H1 (cell line): ENCODE results near the gene LGALS9. TPM values are rescaled to one million over a fixed set of nuclear protein-coding genes. Genes with fewer than 3 reads are reported as not detected.

ENCODE experiments used
- CTCF ChIA-PET: fragments of 300-600 bp; sonication (Branson Sonifier 250); formaldehyde crosslinking; loops from one replicate; lab custom pipeline; 2021; ENCODE audit not compliant: partially characterized antibody; lab: Charles Lee
- POLR2A ChIA-PET: fragments of 300-600 bp; sonication (Branson Sonifier 250); formaldehyde crosslinking; loops from one replicate; lab custom pipeline; 2021; ENCODE audit warnings: inconsistent platforms; ENCODE audit not compliant: partially characterized antibody; lab: Charles Lee
- DNase-seq, 2 experiments: peaks; one replicate each; pipeline versions ENCODE4 v3.0.0 to v3.0.0-alpha.2; 2010 to 2022; ENCODE audit warnings: low spot score in 2 of 2, low read depth in 1 of 2, mixed read lengths in 1 of 2
- FAIRE-seq: peaks from 2 replicates; lab custom pipeline; 2011; peaks lifted over from hg19 to GRCh38; lab: Jason Lieb, UNC
- H2AFZ ChIP-seq: 2 replicates; pipeline ENCODE4 v1.8.1; 2012; ENCODE audit warnings: low read length, inconsistent platforms
- H2AK5ac ChIP-seq: 2 replicates; pipeline ENCODE4 v1.6.1; 2013; ENCODE audit warnings: low read depth, low read length
- H2BK120ac ChIP-seq: replicated peaks from 2 replicates; pipeline ENCODE3; 2013; ENCODE audit warnings: low read depth, low read length, inconsistent platforms
- H2BK12ac ChIP-seq: 2 replicates; pipeline ENCODE4 v1.6.1; 2013; ENCODE audit warnings: low read depth, low read length
- H2BK15ac ChIP-seq: 2 replicates; pipeline ENCODE4 v1.6.1; 2013; ENCODE audit warnings: low read length
- H2BK20ac ChIP-seq: 2 replicates; pipeline ENCODE4 v1.6.1; 2013; ENCODE audit warnings: low read length
- H2BK5ac ChIP-seq: 2 replicates; pipeline ENCODE4 v1.6.1; 2013; ENCODE audit warnings: low read depth, low read length
- H3K14ac ChIP-seq: 2 replicates; pipeline ENCODE4 v1.6.1; 2013; ENCODE audit warnings: inconsistent platforms; ENCODE audit not compliant: insufficient read length
- H3K18ac ChIP-seq: 2 replicates; pipeline ENCODE4 v1.6.1; 2013; ENCODE audit warnings: low read length; ENCODE audit errors: extremely low read depth
- H3K23ac ChIP-seq: 2 replicates; pipeline ENCODE4 v1.6.1; 2013; ENCODE audit warnings: inconsistent platforms; ENCODE audit not compliant: insufficient read length
- H3K23me2 ChIP-seq: 2 replicates; pipeline ENCODE4 v1.6.1; 2013; ENCODE audit warnings: low read depth, low read length
- H3K27ac ChIP-seq: 2 replicates; pipeline ENCODE4 v1.6.1; 2011; ENCODE audit warnings: low read depth, low read length, inconsistent platforms
- H3K27me3 ChIP-seq, 4 experiments: replicated peaks in 1 of 4; 1 replicate in 1 of 4; 2 replicates in 3 of 4; pipeline versions ENCODE4 v1.6.1 to v1.8.1; 2011 to 2013; ENCODE audit warnings: low read length in 3 of 4, mild to moderate bottlenecking in 3 of 4, inconsistent platforms in 2 of 4, mixed read lengths in 2 of 4, moderate library complexity in 1 of 4; ENCODE audit not compliant: control insufficient read depth in 3 of 4, insufficient read depth in 3 of 4; ENCODE audit errors: extremely low read depth in 1 of 4
- H3K36me3 ChIP-seq, 4 experiments: 2 replicates each; pipeline versions ENCODE4 v1.6.1 to v1.8.1; 2011 to 2013; ENCODE audit warnings: mild to moderate bottlenecking in 4 of 4, low read length in 3 of 4, moderate library complexity in 2 of 4, control low read depth in 1 of 4, inconsistent platforms in 1 of 4; ENCODE audit not compliant: insufficient read depth in 4 of 4, control insufficient read depth in 2 of 4
- H3K4ac ChIP-seq: replicated peaks from 2 replicates; pipeline ENCODE3; 2013; ENCODE audit warnings: low read length, low read depth, mixed read lengths, inconsistent platforms; ENCODE audit not compliant: insufficient read length
- H3K4me1 ChIP-seq, 4 experiments: replicated peaks in 1 of 4; 1 replicate in 1 of 4; 2 replicates in 3 of 4; pipeline versions ENCODE4 v1.6.1 to v1.8.1; 2011 to 2013; ENCODE audit warnings: low read length in 3 of 4, inconsistent platforms in 2 of 4, mixed read lengths in 1 of 4; ENCODE audit not compliant: insufficient read depth in 4 of 4, control insufficient read depth in 3 of 4
- H3K4me2 ChIP-seq, 2 experiments: 2 replicates each; pipeline versions ENCODE4 v1.6.1 to v1.8.1; 2011 to 2013; ENCODE audit warnings: low read depth in 2 of 2, low read length in 2 of 2, control low read depth in 1 of 2, inconsistent platforms in 1 of 2, mild to moderate bottlenecking in 1 of 2; ENCODE audit not compliant: insufficient read depth in 1 of 2
- H3K4me3 ChIP-seq, 4 experiments: fragments of 200-600, 300-600 bp in 1 of 4; sonication (generic), shearing (Covaris generic), sonication (Bioruptor Twin) in 1 of 4; 2 replicates each; pipeline versions ENCODE4 v1.5.1 to v1.8.1; 2011 to 2016; ENCODE audit warnings: low read length in 4 of 4, low read depth in 3 of 4, control low read depth in 2 of 4, inconsistent platforms in 2 of 4, mild to moderate bottlenecking in 2 of 4, mixed read lengths in 1 of 4, moderate library complexity in 1 of 4; ENCODE audit not compliant: insufficient read depth in 2 of 4; ENCODE audit errors: extremely low read depth in 1 of 4
- H3K56ac ChIP-seq: replicated peaks from 2 replicates; pipeline ENCODE3; 2013; ENCODE audit warnings: low read depth, mild to moderate bottlenecking, mixed read lengths, low read length, inconsistent platforms; ENCODE audit not compliant: insufficient read length
- H3K79me1 ChIP-seq: 2 replicates; pipeline ENCODE4 v1.6.1; 2013; ENCODE audit warnings: low read depth, low read length, control low read depth
- H3K79me2 ChIP-seq, 2 experiments: 2 replicates each; pipeline versions ENCODE4 v1.6.1 to v1.8.1; 2012 to 2013; ENCODE audit warnings: low read length in 2 of 2, mild to moderate bottlenecking in 2 of 2, inconsistent platforms in 1 of 2; ENCODE audit not compliant: insufficient read depth in 2 of 2, control insufficient read depth in 1 of 2
- H3K9ac ChIP-seq, 4 experiments: replicated peaks in 1 of 4; 1 replicate in 1 of 4; 2 replicates in 3 of 4; pipeline versions ENCODE4 v1.6.1 to v1.8.1; 2011 to 2013; ENCODE audit warnings: low read depth in 3 of 4, low read length in 3 of 4, control low read depth in 2 of 4, mild to moderate bottlenecking in 2 of 4, moderate library complexity in 2 of 4, inconsistent platforms in 1 of 4; ENCODE audit errors: extremely low read depth in 1 of 4
- H3K9me3 ChIP-seq, 2 experiments: 2 replicates each; pipeline versions ENCODE4 v1.6.1 to v1.8.1; 2012 to 2013; ENCODE audit warnings: mild to moderate bottlenecking in 2 of 2, moderate library complexity in 2 of 2, control low read depth in 1 of 2, inconsistent platforms in 1 of 2, low read depth in 1 of 2, low read length in 1 of 2, mixed read lengths in 1 of 2; ENCODE audit not compliant: insufficient read depth in 2 of 2
- H4K20me1 ChIP-seq, 2 experiments: replicated peaks in 1 of 2; 2 replicates each; pipeline versions ENCODE3 to v1.8.1; 2011 to 2013; ENCODE audit warnings: inconsistent platforms in 2 of 2, low read length in 2 of 2, mild to moderate bottlenecking in 1 of 2; ENCODE audit not compliant: insufficient read depth in 2 of 2, control insufficient read depth in 1 of 2
- H4K5ac ChIP-seq: 2 replicates; pipeline ENCODE4 v1.6.1; 2013; ENCODE audit warnings: low read length, low read depth, mixed read lengths, inconsistent platforms; ENCODE audit not compliant: insufficient read length
- H4K8ac ChIP-seq: 2 replicates; pipeline ENCODE4 v1.8.0; 2013; ENCODE audit warnings: mild to moderate bottlenecking, moderate library complexity, low read length, inconsistent platforms; ENCODE audit not compliant: insufficient read depth; ENCODE audit errors: extremely low read depth
- H4K91ac ChIP-seq: replicated peaks from 2 replicates; pipeline ENCODE3; 2013; ENCODE audit warnings: low read length, mixed read lengths, inconsistent platforms; ENCODE audit not compliant: insufficient read length
- CTBP2 ChIP-seq: IDR thresholded peaks from 2 replicates; pipeline ENCODE4 v1.7.0; 2011; ENCODE audit warnings: borderline replicate concordance, mild to moderate bottlenecking, moderate library complexity, mixed read lengths, low read length; ENCODE audit not compliant: insufficient read depth, insufficient read length
- EP300 ChIP-seq, 2 experiments: IDR thresholded peaks; 1 replicate in 1 of 2; 2 replicates in 1 of 2; pipeline ENCODE4 v1.6.1; 2011 to 2012; ENCODE audit warnings: low read depth in 2 of 2, low read length in 2 of 2, mild to moderate bottlenecking in 2 of 2, borderline replicate concordance in 1 of 2, inconsistent platforms in 1 of 2, moderate library complexity in 1 of 2
- FOSL1 ChIP-seq: IDR thresholded peaks from 2 replicates; pipeline ENCODE4 v1.6.1; 2011; ENCODE audit warnings: mild to moderate bottlenecking, low read depth, low read length, moderate library complexity; ENCODE audit not compliant: insufficient read depth
- GABPA ChIP-seq: IDR thresholded peaks from 2 replicates; pipeline ENCODE4 v1.6.1; 2011; ENCODE audit warnings: mild to moderate bottlenecking, low read length, moderate library complexity, borderline replicate concordance; ENCODE audit not compliant: insufficient read depth
- PHF8 ChIP-seq: fragments of 200-600 bp; sonication (generic); conservative IDR thresholded peaks from 2 replicates; pipeline ENCODE4 v1.7.1; 2012; ENCODE audit warnings: low read depth, mild to moderate bottlenecking, inconsistent platforms, low read length, moderate library complexity
- RNF2 ChIP-seq: fragments of 200-900, 300-1000 bp; sonication (generic); IDR thresholded peaks from 2 replicates; pipeline ENCODE4 v1.7.1; 2016; ENCODE audit warnings: borderline replicate concordance, low read depth, mild to moderate bottlenecking, antibody characterized with exemption, low read length; ENCODE audit not compliant: poor library complexity, severe bottlenecking; ENCODE audit errors: missing control alignments
- SIN3A ChIP-seq, 2 experiments: IDR thresholded peaks in 1 of 2; conservative IDR thresholded peaks in 1 of 2; 2 replicates each; pipeline ENCODE4 v1.6.1; 2011 to 2012; ENCODE audit warnings: low read length in 2 of 2, improper control_type of control experiment in 1 of 2, low read depth in 1 of 2, mild to moderate bottlenecking in 1 of 2
- SIX5 ChIP-seq: IDR thresholded peaks from 2 replicates; pipeline ENCODE4 v1.6.1; 2011; ENCODE audit warnings: mild to moderate bottlenecking, low read depth, low read length
- SP2 ChIP-seq: IDR thresholded peaks from 2 replicates; pipeline ENCODE4 v1.6.1; 2012; ENCODE audit warnings: mild to moderate bottlenecking, low read length, inconsistent platforms
- TEAD4 ChIP-seq: IDR thresholded peaks from 2 replicates; pipeline ENCODE4 v1.6.1; 2012; ENCODE audit warnings: low read depth, low read length, inconsistent platforms, mixed read lengths
- USF2 ChIP-seq: IDR thresholded peaks from 2 replicates; pipeline ENCODE4 v1.6.1; 2011; ENCODE audit warnings: low read length, improper control_type of control experiment
- YY1 ChIP-seq: IDR thresholded peaks from 2 replicates; pipeline ENCODE4 v1.6.1; 2011; ENCODE audit warnings: low read depth, mild to moderate bottlenecking, low read length
- WGBS, 2 experiments: shearing (Covaris generic) in 1 of 2; methylation state at CpG; one replicate each; pipeline versions ENCODE4 v1.1.6 to v1.1.7; 2013 to 2015; ENCODE audit warnings: low lambda C conversion rate in 2 of 2, mixed read lengths in 2 of 2, inconsistent platforms in 1 of 2, low coverage in 1 of 2, missing lambda C conversion rate in 1 of 2; ENCODE audit not compliant: insufficient replicate concordance in 2 of 2, insufficient coverage in 1 of 2, insufficient read length in 1 of 2; ENCODE audit errors: extremely low coverage in 1 of 2, missing lambda C conversion rate in 1 of 2; 5-methylcytosine and 5-hydroxymethylcytosine counted together
- polyA plus RNA-seq, 7 experiments: library from polyadenylated mRNA; depleted of rRNA in 3 of 7; stranded (reverse) in 5 of 7; unstranded in 2 of 7; fragments of >200 nt in 5 of 7; fragments of 200-250 nt in 2 of 7; gene quantifications; 1 replicate in 5 of 7; 2 replicates in 1 of 7; 4 replicates in 1 of 7; pipeline versions ENCODE4 v1.2.1 to v1.2.3, GENCODE V29; 2011 to 2013; ENCODE audit warnings: missing spikeins in 2 of 7, mixed read lengths in 2 of 7
- total RNA-seq: library from RNA; stranded (reverse); fragmentation: NEBNext Ultra II Directional; extraction: Animal tissue kit (Norgen Biotek cat#: 25700); gene quantifications from 2 replicates; pipeline ENCODE4 v1.2.1, GENCODE V29; 2021

LGALS9 gene
- total and polyA plus RNA-seq, 2 of the 8 experiments (the other 6 are each of a cell fraction or from before 2014, with no cell fraction given) = 0.95 to 1.7 TPM

GRCh38 chr17:27669136-27669535 is 38.1 kb downstream of the LGALS9 start:
- Histone ChIP-seq H4K20me1 (peaks cover 0 to 2% of the 10 kb centered on the region in 2 experiments), H4K5ac (no peak overlapping the region), H4K8ac (no peak overlapping the region), H3K56ac (no peak overlapping the region), H3K9ac (no peak overlapping the region), H3K4me2 (no peak overlapping the region), H3K9me3 (no peaks in the 10 kb centered on the region), H2BK5ac (no peak overlapping the region), H3K4me3 (no peak overlapping the region), H3K79me2 (no peaks in the 10 kb centered on the region), H2BK15ac (no peak overlapping the region), H2BK12ac (no peak overlapping the region), H3K4ac (no peak overlapping the region), H4K91ac (no peak overlapping the region), H2AFZ (no peak overlapping the region), H3K79me1 (no peaks in the 10 kb centered on the region), H3K18ac (no peak overlapping the region), H2BK120ac (no peak overlapping the region), H3K27ac (no peak overlapping the region), H2BK20ac (no peak overlapping the region), H3K14ac (no peak overlapping the region), H3K36me3 (no peaks in the 10 kb centered on the region), H3K4me1 (no peaks in the 10 kb centered on the region), H3K27me3 (no peaks in the 10 kb centered on the region), H3K23ac (no peak overlapping the region), H3K23me2 (no peaks in the 10 kb centered on the region), H2AK5ac (no peak overlapping the region)
- 91% methylated on average over 7 of the region's 7 CpGs; no CpG with 5 or more reads in 1 of the 2 experiments for WGBS, 2 experiments
- no peak for DNase-seq
- ChIA-PET CTCF (interaction anchor here (0.6 to 2.9 kb wide), 3 partner anchors 15 to 91 kb away, joined by 3 to 11 read pairs (median 3); no protein-coding TSS in a partner anchor), POLR2A (no interaction called here)
- FAIRE-seq = no peak
- TF ChIP-seq USF2 (no peak), TEAD4 (no peak), SIN3A (conservative IDR thresholded peaks at IDR 0.05 in 1 of 2, IDR thresholded peaks at IDR 0.05 in 1 of 2; ENCODE audit: low read depth in 1 of 2, low read length in 2 of 2) (no peak), PHF8 (no peak), EP300 (IDR thresholded peaks at IDR 0.05; ENCODE audit: borderline replicate concordance in 1 of 2, low read depth in 2 of 2, low read length in 2 of 2) (no peak), RNF2 (no peak), FOSL1 (no peak), CTBP2 (no peak), SIX5 (no peak), SP2 (no peak), YY1 (no peak), GABPA (no peak)
